ENCODE results near the gene CTNND2. TPM values are rescaled to one million over a fixed set of nuclear protein-coding genes. Genes with fewer than 3 reads are reported as not detected.

The CTNND2 gene
- total RNA-seq, 1 experiment from 2014 or later = 7.0 TPM

- Mint-ChIP-seq H3K27me3 (ENCODE audit: low read depth) (no peaks in the 10 kb centered on the region; the same call in 1 of the 2 replicates), H3K27ac (no peak overlapping the region), H3K9me3 (no peaks in the 10 kb centered on the region), H3K4me3 (no peak overlapping the region; a peak in 1 of 5 replicates), H3K4me1 (peaks cover 22 to 29% of the 10 kb centered on the region in 2 experiments), H3K36me3 (ENCODE audit: insufficient read depth in 1 of 3, low read depth in 3 of 3) (no peaks in the 10 kb centered on the region)
- Histone ChIP-seq H3K23me2 (ENCODE audit: insufficient read length, low read depth, low read length, poor library complexity, severe bottlenecking) (no peaks in the 10 kb centered on the region), H3T11ph (ENCODE audit: low read length) (no peak overlapping the region), H2BK20ac (ENCODE audit: low read depth, low read length, poor library complexity, severe bottlenecking) (no peak overlapping the region), H3K18ac (ENCODE audit: insufficient read length, low read depth, low read length) (no peak overlapping the region), H2AK5ac (ENCODE audit: insufficient read length, low read length) (no peak overlapping the region), H3K79me2 (ENCODE audit: insufficient read depth, low read length) (no peaks in the 10 kb centered on the region), H3K14ac (ENCODE audit: insufficient read depth, low read length) (no peak overlapping the region), H2BK5ac (ENCODE audit: insufficient read length, low read length) (no peak overlapping the region), H3K4me1 (ENCODE audit: insufficient read depth, low read length) (peaks cover 3% of the 10 kb centered on the region), H2BK12ac (ENCODE audit: insufficient read length, low read depth, low read length) (no peak overlapping the region), H2BK120ac (ENCODE audit: low read depth, low read length, poor library complexity, severe bottlenecking) (no peak overlapping the region), H3K4me2 (ENCODE audit: insufficient read depth, insufficient read length, low read length) (no peak overlapping the region), H4K91ac (ENCODE audit: insufficient read length, low read depth, low read length) (no peak overlapping the region), H3K23ac (ENCODE audit: insufficient read length, low read depth, low read length) (no peak overlapping the region), H4K20me1 (ENCODE audit: control insufficient read depth, insufficient read depth, insufficient read length) (no peaks in the 10 kb centered on the region), H4K5ac (ENCODE audit: insufficient read length, low read depth, low read length) (no peak overlapping the region), H3K27me3 (ENCODE audit: insufficient read depth, low read length) (no peaks in the 10 kb centered on the region), H2BK15ac (ENCODE audit: low read depth, low read length) (no peak overlapping the region), H3K27ac (ENCODE audit: insufficient read length, low read depth, low read length) (no peak overlapping the region), H3K9ac (ENCODE audit: extremely low read depth, insufficient read length, low read length) (no peak overlapping the region), H3K4ac (ENCODE audit: low read depth, low read length) (no peak overlapping the region), H3K9me3 (ENCODE audit: control insufficient read depth, low read depth, low read length) (no peaks in the 10 kb centered on the region), H4K8ac (replicated peaks; ENCODE audit: insufficient read length, low read depth, low read length) (no peak overlapping the region), H2AFZ (ENCODE audit: low read length) (no peak overlapping the region), H3K79me1 (ENCODE audit: insufficient read depth, low read depth, low read length, poor library complexity, severe bottlenecking) (no peaks in the 10 kb centered on the region), H3K56ac (ENCODE audit: insufficient read length, low read depth, low read length) (no peak overlapping the region)
- WGBS (ENCODE audit: extremely low coverage, insufficient read length, low lambda C conversion rate) = no CpG with 5 or more reads among the region's 1 CpG
- TF ChIP-seq CTCF (conservative IDR thresholded peaks at IDR 0.05) = no peak
- DNase-seq = no peak
These were observed 112.5 kb downstream of the CTNND2 start for GRCh38 chr5:11791792-11792191.
